Smooth muscle cell (in vitro differentiated cells): ENCODE measurements around the gene AKAP9. TPM values are rescaled to one million over a fixed set of nuclear protein-coding genes. Genes with fewer than 3 reads are reported as not detected.

Experiments used
- DNase-seq: peaks from one replicate; lab custom pipeline; 2025; ENCODE audit not compliant: unreplicated experiment; lab: John Stamatoyannopoulos, UW
- H2AFZ ChIP-seq: fragments of 200-600 bp; sonication (generic); 2 replicates; pipeline ENCODE4 v1.6.0; 2016; ENCODE audit warnings: antibody characterized with exemption, low read depth, mild to moderate bottlenecking
- H3F3A ChIP-seq: fragments of 200-600 bp; sonication (generic); 2 replicates; pipeline ENCODE4 v1.6.0; 2017; ENCODE audit warnings: antibody characterized with exemption, low read depth
- H3K27ac ChIP-seq: fragments of 200-600 bp; sonication (generic); 2 replicates; pipeline ENCODE4 v1.5.1; 2016; ENCODE audit warnings: low read depth, mild to moderate bottlenecking
- H3K27me3 ChIP-seq: fragments of 200-600 bp; sonication (generic); 2 replicates; pipeline ENCODE4 v1.6.1; 2016; ENCODE audit warnings: low read depth, mild to moderate bottlenecking
- H3K36me3 ChIP-seq: fragments of 200-600 bp; sonication (generic); 2 replicates; pipeline ENCODE4 v1.5.1; 2016; ENCODE audit warnings: low read depth
- H3K4me1 ChIP-seq: fragments of 200-600 bp; sonication (generic); 2 replicates; pipeline ENCODE4 v1.5.1; 2016; ENCODE audit warnings: low read depth
- H3K4me2 ChIP-seq: fragments of 200-600 bp; sonication (generic); 2 replicates; pipeline ENCODE4 v1.6.0; 2016; ENCODE audit warnings: mild to moderate bottlenecking
- H3K4me3 ChIP-seq: fragments of 200-600 bp; sonication (generic); 2 replicates; pipeline ENCODE4 v1.5.1; 2016; ENCODE audit warnings: mild to moderate bottlenecking
- H3K79me2 ChIP-seq: fragments of 200-600 bp; sonication (generic); 2 replicates; pipeline ENCODE4 v1.6.0; 2016; ENCODE audit warnings: low read depth, mild to moderate bottlenecking
- H3K9ac ChIP-seq: fragments of 200-600 bp; sonication (generic); 2 replicates; pipeline ENCODE4 v1.6.0; 2016; ENCODE audit warnings: low read depth
- H3K9me3 ChIP-seq: fragments of 200-600 bp; sonication (generic); replicated peaks from 2 replicates; pipeline ENCODE4 v1.5.1; 2016; ENCODE audit warnings: low read depth
- H4K20me1 ChIP-seq: fragments of 200-600 bp; sonication (generic); 2 replicates; pipeline ENCODE4 v1.6.0; 2016; ENCODE audit warnings: low read depth
- CTCF ChIP-seq: fragments of 200-600 bp; sonication (generic); IDR thresholded peaks from 2 replicates; pipeline ENCODE4 v1.5.1; 2017; ENCODE audit warnings: borderline replicate concordance, mild to moderate bottlenecking, antibody characterized with exemption; ENCODE audit not compliant: insufficient read depth, poor library complexity, severe bottlenecking
- WGBS: methylation state at CpG from one replicate; pipeline ENCODE4 v1.1.7; 2016; ENCODE audit warnings: low lambda C conversion rate; 5-methylcytosine and 5-hydroxymethylcytosine counted together
- polyA plus RNA-seq: library from polyadenylated mRNA; unstranded; fragments of >200 nt; fragmentation: Nextera tagmentation; extraction: Ambion mirVana; gene quantifications from 2 replicates; pipeline ENCODE4 v1.2.1, GENCODE V29; 2016
- total RNA-seq: library from RNA; depleted of rRNA; stranded (reverse); fragments of >200 nt; gene quantifications from 2 replicates; pipeline ENCODE4 v1.2.3, GENCODE V29; 2014

AKAP9 gene
- total and polyA plus RNA-seq, 2 experiments from 2014 or later, result 41.7 to 57.8 TPM

GRCh38 chr7:91910171-91910570 is 30.5 kb upstream of the AKAP9 start:
- Histone ChIP-seq H3K27ac (no peak overlapping the region), H3K79me2 (no peaks in the 10 kb centered on the region), H4K20me1 (no peaks in the 10 kb centered on the region), H3K9ac (no peak overlapping the region), H3K9me3 (no peaks in the 10 kb centered on the region), H3K4me2 (no peak overlapping the region), H2AFZ (no peak overlapping the region), H3K4me1 (no peaks in the 10 kb centered on the region), H3K27me3 (no peaks in the 10 kb centered on the region), H3K4me3 (no peak overlapping the region), H3K36me3 (no peaks in the 10 kb centered on the region), H3F3A (no peaks in the 10 kb centered on the region)
- no peak for DNase-seq
- WGBS, result 82% methylated on average over 1 of the region's 1 CpG
- TF ChIP-seq CTCF, result no peak

GRCh38 chr7:91911121-91911520 is 29.5 kb upstream of the AKAP9 start:
- H3K4me3 ChIP-seq, result no peak overlapping the region
- H3K9ac ChIP-seq, result no peak overlapping the region
- DNase-seq, result no peak
- 95% methylated on average over 4 of the region's 4 CpGs for WGBS
- no peaks in the 10 kb centered on the region for H3K36me3 ChIP-seq
- H3K4me1 ChIP-seq, result no peaks in the 10 kb centered on the region
- no peak for TF ChIP-seq CTCF
- H3K79me2 ChIP-seq, result no peaks in the 10 kb centered on the region
- no peaks in the 10 kb centered on the region for H4K20me1 ChIP-seq
- no peak overlapping the region for H2AFZ ChIP-seq
- no peaks in the 10 kb centered on the region for H3K9me3 ChIP-seq
- no peak overlapping the region for H3K27ac ChIP-seq
- H3K27me3 ChIP-seq, result no peaks in the 10 kb centered on the region
- H3F3A ChIP-seq, result no peaks in the 10 kb centered on the region
- no peak overlapping the region for H3K4me2 ChIP-seq

GRCh38 chr7:91912494-91912893 is 28.2 kb upstream of the AKAP9 start:
- Histone ChIP-seq H3K4me1 (no peaks in the 10 kb centered on the region), H3K9ac (no peak overlapping the region), H2AFZ (no peak overlapping the region), H3F3A (no peaks in the 10 kb centered on the region), H3K4me2 (no peak overlapping the region), H4K20me1 (no peaks in the 10 kb centered on the region), H3K79me2 (no peaks in the 10 kb centered on the region), H3K27me3 (no peaks in the 10 kb centered on the region), H3K27ac (no peak overlapping the region), H3K9me3 (no peaks in the 10 kb centered on the region), H3K36me3 (no peaks in the 10 kb centered on the region), H3K4me3 (no peak overlapping the region)
- no peak for DNase-seq
- no peak for TF ChIP-seq CTCF

- no peaks in the 10 kb centered on the region for H3F3A ChIP-seq
- H3K79me2 ChIP-seq, result no peaks in the 10 kb centered on the region
- H4K20me1 ChIP-seq, result no peaks in the 10 kb centered on the region
- H3K4me1 ChIP-seq, result no peaks in the 10 kb centered on the region
- TF ChIP-seq CTCF, result no peak
- no peak overlapping the region for H3K9ac ChIP-seq
- no peak overlapping the region for H3K4me3 ChIP-seq
- no peaks in the 10 kb centered on the region for H3K36me3 ChIP-seq
- H3K4me2 ChIP-seq, result no peak overlapping the region
- no peaks in the 10 kb centered on the region for H3K27me3 ChIP-seq
- H3K27ac ChIP-seq, result no peak overlapping the region
- DNase-seq, result no peak
- no peaks in the 10 kb centered on the region for H3K9me3 ChIP-seq
- H2AFZ ChIP-seq, result no peak overlapping the region
- WGBS, result 71% methylated on average over 2 of the region's 2 CpGs
These were observed 27.1 kb upstream of the AKAP9 start for GRCh38 chr7:91913612-91914011.
